ENCODE measurements around the gene AMD1.

GRCh38 chr6:110864824-110865223 lies 9.8 kb upstream of the AMD1 start:
- TF ChIP-seq CTCF (conservative IDR thresholded peaks at IDR 0.05 in 1 of 2, IDR thresholded peaks at IDR 0.05 in 1 of 2; ENCODE audit: extremely low read depth in 1 of 2, insufficient read depth in 1 of 2, low read depth in 1 of 2, low read length in 2 of 2) (no peak), EZH2 (IDR thresholded peaks at IDR 0.05; ENCODE audit: borderline replicate concordance, low read length) (no peak)

All from mammary epithelial cell (primary cell).